HG03442 (cell line): Measurements from ENCODE around the gene MUC2.

ENCODE experiments used
- ATAC-seq: cut with Tn5 transposase; IDR thresholded peaks from one replicate; pipeline ENCODE4 v1.9.1; 2021; ENCODE audit warnings: mild to moderate bottlenecking, moderate library complexity; ENCODE audit not compliant: unreplicated experiment

MUC2 gene

GRCh38 chr11:1085440-1086170, 10.9 kb downstream of the MUC2 start:
- ATAC-seq = no peak

- no peak for ATAC-seq
These were observed 11.8 kb downstream of the MUC2 start for GRCh38 chr11:1086171-1087102.

GRCh38 chr11:1087279-1087960, 12.7 kb downstream of the MUC2 start:
- no peak for ATAC-seq

DNA sequence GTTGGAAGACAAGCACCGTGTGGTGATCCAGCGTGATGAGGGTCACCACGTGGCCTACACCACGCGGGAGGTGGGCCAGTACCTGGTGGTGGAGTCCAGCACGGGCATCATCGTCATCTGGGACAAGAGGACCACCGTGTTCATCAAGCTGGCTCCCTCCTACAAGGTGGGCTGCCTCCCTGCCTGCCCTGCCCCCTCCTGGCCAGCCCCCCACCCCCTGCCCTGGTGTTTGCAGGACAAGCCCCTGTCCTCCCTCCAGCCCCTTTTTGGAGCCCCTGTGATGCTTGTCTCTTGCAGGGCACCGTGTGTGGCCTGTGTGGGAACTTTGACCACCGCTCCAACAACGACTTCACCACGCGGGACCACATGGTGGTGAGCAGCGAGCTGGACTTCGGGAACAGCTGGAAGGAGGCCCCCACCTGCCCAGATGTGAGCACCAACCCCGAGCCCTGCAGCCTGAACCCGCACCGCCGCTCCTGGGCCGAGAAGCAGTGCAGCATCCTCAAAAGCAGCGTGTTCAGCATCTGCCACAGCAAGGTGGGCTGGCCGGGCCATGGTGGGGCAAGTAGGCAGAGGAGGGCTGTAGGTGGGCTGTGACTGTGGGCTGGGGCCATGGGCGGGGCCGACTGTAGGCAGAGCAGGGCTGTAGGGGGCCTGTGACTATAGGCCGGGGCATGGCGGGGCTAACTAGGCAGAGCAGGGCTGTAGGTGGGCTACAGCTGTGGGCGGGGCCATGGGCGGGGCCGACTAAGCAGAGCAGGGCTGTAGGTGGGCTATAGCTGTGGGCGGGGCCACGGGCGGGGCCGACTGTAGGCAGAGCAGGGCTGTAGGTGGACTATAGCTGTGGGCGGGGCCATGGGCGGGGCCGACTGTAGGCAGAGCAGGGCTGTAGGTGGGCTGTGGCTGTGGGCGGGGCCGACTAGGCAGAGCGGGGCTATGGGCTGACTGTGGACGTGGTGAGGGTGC, 13.6 kb downstream of the MUC2 start:
- ATAC-seq = no peak

DNA sequence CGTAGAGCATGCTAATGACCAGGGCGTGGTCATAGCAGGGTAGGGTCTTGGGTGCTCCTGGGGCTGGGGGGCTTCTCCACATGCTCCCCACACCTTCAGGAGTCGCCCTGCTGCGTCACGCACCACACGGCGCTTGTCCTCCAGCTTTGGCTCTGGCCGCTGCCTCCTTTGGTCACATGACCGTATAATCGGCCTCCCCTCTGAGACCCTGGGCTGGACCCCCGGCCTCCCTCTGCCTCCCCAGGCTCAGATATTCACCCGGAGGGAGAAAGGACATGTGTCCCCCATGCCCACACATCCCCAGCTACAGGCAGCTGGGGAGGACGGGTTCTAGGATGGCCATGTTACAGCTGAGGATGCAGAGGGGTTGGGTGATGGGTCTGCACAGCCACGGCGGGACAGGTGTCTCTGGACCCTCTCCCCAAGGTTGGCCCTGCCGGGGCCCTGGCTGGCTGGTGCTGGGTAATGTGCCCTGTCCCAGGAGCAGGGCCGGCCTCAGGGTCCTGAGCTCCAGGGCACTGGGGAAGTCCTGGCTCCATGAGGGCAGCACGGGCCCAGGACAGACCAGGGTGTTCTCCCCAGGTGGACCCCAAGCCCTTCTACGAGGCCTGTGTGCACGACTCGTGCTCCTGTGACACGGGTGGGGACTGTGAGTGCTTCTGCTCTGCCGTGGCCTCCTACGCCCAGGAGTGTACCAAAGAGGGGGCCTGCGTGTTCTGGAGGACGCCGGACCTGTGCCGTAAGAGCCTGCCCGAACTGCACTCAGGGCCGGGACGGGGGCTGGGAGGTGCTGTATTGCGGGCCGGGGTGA, 14.5 kb downstream of the MUC2 start:
- ATAC-seq = no peak

GRCh38 chr11:1089738-1090599, 15.3 kb downstream of the MUC2 start:
- no peak for ATAC-seq

GRCh38 chr11:1090600-1091331, 16.1 kb downstream of the MUC2 start:
- no peak for ATAC-seq

GRCh38 chr11:1091332-1092083, 16.8 kb downstream of the MUC2 start:
- no peak for ATAC-seq

DNA sequence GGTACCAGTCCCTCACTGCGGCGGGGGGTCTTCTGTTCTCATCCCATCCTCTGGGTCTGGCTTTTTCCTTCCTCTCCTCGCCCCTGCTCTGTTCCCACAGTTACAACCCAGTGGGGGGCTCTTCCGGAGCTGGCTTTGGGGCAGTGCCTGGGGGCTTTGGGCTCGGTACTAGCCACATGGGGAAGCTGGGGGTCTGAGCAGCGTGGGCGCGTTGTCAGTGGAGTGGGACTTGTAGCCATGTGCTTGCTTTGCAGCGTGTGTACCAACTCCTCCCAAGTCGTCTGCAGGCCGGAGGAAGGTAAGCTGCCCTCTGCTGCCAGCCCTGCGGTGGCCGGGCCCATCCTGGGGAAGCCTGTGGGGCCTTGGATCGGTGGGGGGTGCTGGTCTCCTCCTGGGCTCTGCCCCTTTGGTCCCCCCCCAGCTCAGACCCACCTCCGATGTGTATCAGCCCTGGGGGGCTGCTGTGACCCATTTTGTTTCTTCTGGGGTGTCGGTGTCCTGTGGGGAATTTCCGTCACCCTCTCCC, 17.5 kb downstream of the MUC2 start:
- no peak for ATAC-seq

- ATAC-seq = no peak
These were observed 18.2 kb downstream of the MUC2 start for GRCh38 chr11:1092919-1093318.

- ATAC-seq = no peak
These were observed 25.1 kb downstream of the MUC2 start for GRCh38 chr11:1099519-1100355.

DNA sequence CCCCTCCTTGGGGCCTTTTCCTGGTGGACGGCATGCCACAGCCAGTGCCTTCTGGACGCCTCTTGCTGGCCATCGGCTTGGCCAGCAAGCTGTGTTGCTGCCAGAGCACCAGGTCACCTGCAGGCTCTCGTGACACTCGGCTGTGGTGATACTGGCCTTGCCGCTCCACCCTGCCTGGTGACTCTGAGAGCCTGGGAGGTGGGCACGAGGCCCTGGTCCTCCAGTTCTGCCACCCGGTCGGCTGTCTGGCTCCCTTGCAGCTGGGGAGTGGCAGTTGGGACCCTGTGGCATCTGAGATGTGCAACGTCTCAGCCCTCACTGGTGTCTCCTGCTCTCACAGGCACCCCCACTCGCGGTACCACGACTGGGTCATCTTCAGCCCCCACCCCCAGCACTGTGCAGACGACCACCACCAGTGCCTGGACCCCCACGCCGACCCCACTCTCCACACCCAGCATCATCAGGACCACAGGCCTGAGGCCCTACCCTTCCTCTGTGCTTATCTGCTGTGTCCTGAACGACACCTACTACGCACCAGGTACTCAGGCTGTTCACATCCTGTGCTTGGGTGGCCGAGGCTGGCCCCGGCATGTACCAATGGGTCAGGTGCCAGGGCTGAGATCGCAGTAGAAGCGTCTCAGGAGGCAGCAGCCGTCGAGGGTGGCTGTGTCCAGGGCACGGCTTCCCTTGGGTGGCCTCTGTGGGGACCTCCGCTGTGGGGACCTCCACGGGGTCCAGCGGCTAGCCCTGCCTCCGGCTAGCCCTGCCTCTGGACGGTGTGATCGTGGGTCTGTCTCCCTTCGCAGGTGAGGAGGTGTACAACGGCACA, 26.0 kb downstream of the MUC2 start:
- no peak for ATAC-seq

- ATAC-seq = no peak
These were observed 26.8 kb downstream of the MUC2 start for GRCh38 chr11:1101318-1102089.

GRCh38 chr11:1102221-1102971, 27.7 kb downstream of the MUC2 start:
- ATAC-seq = no peak
